Endothelial cell of umbilical vein (primary cell): ENCODE results near the gene SCUBE3. TPM values are rescaled to one million over a fixed set of nuclear protein-coding genes. Genes with fewer than 3 reads are reported as not detected.
A peak's percentile ranks its signal among the peaks of the same experiment; 100 is the strongest.

Experiments used
- BruUV-seq: library from RNA; stranded (reverse); fragments of 400-500 nt; replicated peaks from 2 replicates; lab custom pipeline; 2021; lab: Mats Ljungman, UMichigan
- CTCF ChIA-PET: fragments of 300-600, 350-600 bp; sonication (Branson Sonifier 250); formaldehyde crosslinking; loops from one replicate; lab custom pipeline; 2021; ENCODE audit warnings: antibody characterized with exemption, inconsistent platforms; lab: Charles Lee
- POLR2A ChIA-PET: fragments of 300-600, 350-600 bp; sonication (Branson Sonifier 250); formaldehyde crosslinking; loops from one replicate; lab custom pipeline; 2021; ENCODE audit warnings: antibody characterized with exemption, inconsistent platforms; lab: Charles Lee
- DNase-seq: peaks from one replicate; pipeline ENCODE4 v3.0.0-alpha.2; 2011; ENCODE audit warnings: low read depth, low spot score
- FAIRE-seq: peaks from 2 replicates; lab custom pipeline; 2011; peaks lifted over from hg19 to GRCh38; lab: Jason Lieb, UNC
- H2AFZ ChIP-seq: 2 replicates; pipeline ENCODE4 v1.6.0; 2012; ENCODE audit warnings: low read depth, low read length, control low read depth, inconsistent platforms
- H3K27ac ChIP-seq: 2 replicates; pipeline ENCODE4 v1.5.1; 2011; ENCODE audit warnings: low read depth, mild to moderate bottlenecking, control low read depth, low read length, moderate library complexity; ENCODE audit not compliant: insufficient read depth
- H3K27me3 ChIP-seq, 2 experiments: 2 replicates each; pipeline versions ENCODE4 v1.6.0 to v1.6.1; 2011; ENCODE audit warnings: low read length in 2 of 2, mixed read lengths in 1 of 2; ENCODE audit not compliant: control insufficient read depth in 2 of 2, insufficient read depth in 2 of 2
- H3K36me3 ChIP-seq, 2 experiments: 2 replicates in 1 of 2; 3 replicates in 1 of 2; pipeline ENCODE4 v1.5.1; 2011; ENCODE audit warnings: low read length in 2 of 2, mild to moderate bottlenecking in 1 of 2, moderate library complexity in 1 of 2; ENCODE audit not compliant: control insufficient read depth in 2 of 2, insufficient read depth in 2 of 2; ENCODE audit errors: extremely low read depth in 1 of 2
- H3K4me1 ChIP-seq: 3 replicates; pipeline ENCODE4 v1.5.1; 2011; ENCODE audit warnings: mild to moderate bottlenecking, low read length; ENCODE audit not compliant: control insufficient read depth, insufficient read depth; ENCODE audit errors: extremely low read depth
- H3K4me2 ChIP-seq: 2 replicates; pipeline ENCODE4 v1.6.1; 2011; ENCODE audit warnings: low read length, control low read depth, mixed read lengths; ENCODE audit not compliant: insufficient read depth
- H3K4me3 ChIP-seq, 3 experiments: fragments of 200-600 bp in 1 of 3; sonication (generic), shearing (Covaris generic) in 1 of 3; replicated peaks in 1 of 3; 2 replicates each; pipeline ENCODE4 v1.5.1; 2011 to 2016; ENCODE audit warnings: control low read depth in 3 of 3, low read length in 3 of 3, mild to moderate bottlenecking in 2 of 3, inconsistent platforms in 1 of 3, low read depth in 1 of 3, moderate library complexity in 1 of 3; ENCODE audit not compliant: insufficient read depth in 1 of 3
- H3K79me2 ChIP-seq: 2 replicates; pipeline ENCODE4 v1.6.0; 2012; ENCODE audit warnings: low read length, inconsistent platforms; ENCODE audit not compliant: control insufficient read depth, insufficient read depth
- H3K9ac ChIP-seq: replicated peaks from 2 replicates; pipeline ENCODE3; 2011; ENCODE audit warnings: low read length, control low read depth; ENCODE audit not compliant: insufficient read depth; ENCODE audit errors: extremely low read depth
- H3K9me1 ChIP-seq: replicated peaks from 3 replicates; pipeline ENCODE4 v1.6.0; 2011; ENCODE audit warnings: mild to moderate bottlenecking, low read length; ENCODE audit not compliant: control insufficient read depth, insufficient read depth; ENCODE audit errors: extremely low read depth
- H3K9me3 ChIP-seq: replicated peaks from 2 replicates; pipeline ENCODE4 v1.5.1; 2012; ENCODE audit warnings: low read length, inconsistent platforms; ENCODE audit not compliant: control insufficient read depth, insufficient read depth
- H4K20me1 ChIP-seq: replicated peaks from 2 replicates; pipeline ENCODE3; 2011; ENCODE audit warnings: mild to moderate bottlenecking, low read length; ENCODE audit not compliant: control insufficient read depth, insufficient read depth; ENCODE audit errors: extremely low read depth
- CTCF ChIP-seq, 2 donors: IDR thresholded peaks; 1 replicate in 1 of 2; 2 replicates in 1 of 2; pipeline ENCODE4 v1.5.1; 2011; ENCODE audit warnings: low read length in 2 of 2, mild to moderate bottlenecking in 2 of 2, moderate library complexity in 2 of 2, control low read depth in 1 of 2, inconsistent platforms in 1 of 2, low read depth in 1 of 2; ENCODE audit not compliant: insufficient read depth in 1 of 2; ENCODE audit errors: extremely low read depth in 1 of 2
- EZH2 ChIP-seq: IDR thresholded peaks from 2 replicates; pipeline ENCODE4 v1.6.1; 2012; ENCODE audit warnings: borderline replicate concordance, low read depth, mild to moderate bottlenecking, moderate library complexity, low read length, inconsistent platforms; ENCODE audit not compliant: severe bottlenecking
- FOS ChIP-seq: IDR thresholded peaks from 2 replicates; pipeline ENCODE4 v1.6.1; 2011; ENCODE audit warnings: mild to moderate bottlenecking, low read length, moderate library complexity, borderline replicate concordance; ENCODE audit not compliant: insufficient read depth
- GATA2 ChIP-seq: IDR thresholded peaks from 2 replicates; pipeline ENCODE4 v1.7.0; 2011; ENCODE audit warnings: low read depth, mild to moderate bottlenecking, moderate library complexity, mixed read lengths, low read length; ENCODE audit not compliant: insufficient read length, insufficient read depth
- JUN ChIP-seq: IDR thresholded peaks from 2 replicates; pipeline ENCODE4 v1.6.1; 2011; ENCODE audit warnings: borderline replicate concordance, low read depth; ENCODE audit not compliant: insufficient read length, insufficient read depth
- MYC ChIP-seq: IDR thresholded peaks from one replicate; pipeline ENCODE4 v1.6.1; 2011; ENCODE audit warnings: mild to moderate bottlenecking, low read depth, low read length
- POLR2A ChIP-seq: IDR thresholded peaks from 2 replicates; pipeline ENCODE4 v1.6.1; 2012; ENCODE audit warnings: low read depth, mild to moderate bottlenecking, control low read depth, low read length
- POLR2AphosphoS5 ChIP-seq: IDR thresholded peaks from 2 replicates; pipeline ENCODE4 v1.6.1; 2012; ENCODE audit warnings: low read depth, mild to moderate bottlenecking, control low read depth, low read length, moderate library complexity; ENCODE audit not compliant: insufficient read depth
- dilution Hi-C: fragments of 300-500 bp; cut with MboI; formaldehyde crosslinking; loops from one replicate; pipeline ENCODE4 v1.15.0; 2019; ENCODE audit warnings: low sequenced_read_pairs; ENCODE audit not compliant: extremely low pct_ligation_motif_present
- intact Hi-C: fragments of 100-400 bp; cut with micrococcal nuclease; formaldehyde crosslinking; loops from one replicate; pipeline ENCODE4 v1.10.0; 2022
- polyA plus RNA-seq, 4 experiments: library from polyadenylated mRNA; depleted of rRNA in 3 of 4; stranded (reverse) in 3 of 4; unstranded in 1 of 4; fragments of >200 nt; gene quantifications; 2 replicates each; pipeline versions ENCODE4 v1.2.1 to v1.2.3, GENCODE V29; 2011 to 2012; ENCODE audit warnings: missing spikeins in 1 of 4
- total RNA-seq: library from RNA; stranded (reverse); gene quantifications from 2 replicates; pipeline ENCODE4 v1.2.3, GENCODE V29; 2021
- TF ChIP-seq, protein P1 (sequence below): IDR thresholded peaks from 2 replicates; pipeline ENCODE4 v1.6.1; 2011; ENCODE audit not compliant: insufficient read depth, insufficient read length

The SCUBE3 gene
- total and polyA plus RNA-seq, 2 donors (not counting 3 experiments of a cell fraction or from before 2014, with no cell fraction given), result 1.1 to 1.5 TPM

- Histone ChIP-seq H3K4me1 (peaks cover 14% of the 10 kb centered on the region), H3K79me2 (peaks cover 3% of the 10 kb centered on the region), H3K27me3 (no peaks in the 10 kb centered on the region), H3K9me3 (no peaks in the 10 kb centered on the region), H3K9me1 (no peaks in the 10 kb centered on the region), H3K9ac (peak within 1 kb of the TSS; percentile 48), H3K27ac (peak within 1 kb of the TSS; percentile 25), H3K4me3 (peak within 1 kb of the TSS; percentile 55 to 63 (median 62)), H4K20me1 (no peaks in the 10 kb centered on the region), H3K36me3 (no peaks in the 10 kb centered on the region), H2AFZ (peak within 1 kb of the TSS; percentile 65), H3K4me2 (peak within 1 kb of the TSS; percentile 68)
- ChIA-PET CTCF (interaction anchor here (0.6 to 2.2 kb wide), 13 partner anchors 8 to 845 kb away, joined by 3 to 21 read pairs (median 4); partner anchors contain the start of gene RPL10A), POLR2A (no interaction called here)
- dilution Hi-C loops, result no loop called here
- DNase-seq, result peak; percentile 93
- intact Hi-C loops, result loop anchor here (5.0 kb wide), 1 partner anchor 42 kb away; no protein-coding TSS in a partner anchor
- BruUV-seq, result no TSS peak
- TF ChIP-seq POLR2A, result peak; percentile 71
- no peak for TF ChIP-seq MYC
- TF ChIP-seq, protein P1, sequence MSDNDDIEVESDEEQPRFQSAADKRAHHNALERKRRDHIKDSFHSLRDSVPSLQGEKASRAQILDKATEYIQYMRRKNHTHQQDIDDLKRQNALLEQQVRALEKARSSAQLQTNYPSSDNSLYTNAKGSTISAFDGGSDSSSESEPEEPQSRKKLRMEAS, result no peak
- TF ChIP-seq EZH2, result no peak
- peak; percentile 30 for TF ChIP-seq POLR2AphosphoS5
- no peak for TF ChIP-seq GATA2
- TF ChIP-seq CTCF (IDR thresholded peaks at IDR 0.05; ENCODE audit: extremely low read depth in 1 of 2, insufficient read depth in 1 of 2, low read depth in 1 of 2, low read length in 2 of 2), result no peak
- peak; percentile 36 for TF ChIP-seq JUN
- peak; percentile 70 for TF ChIP-seq FOS
- FAIRE-seq, result peak; percentile 78
Observed at GRCh38 chr6:35259194-35259947, 45.6 kb downstream of the SCUBE3 start, which contains the start of gene ZNF76. ZNF76 (plus strand) TSS chr6:35259735; CDS start chr6:35281152, 21,417 bp downstream.
